Measurements from ENCODE around the gene MAGOHB. TPM values are rescaled to one million over a fixed set of nuclear protein-coding genes. Genes with fewer than 3 reads are reported as not detected.

Gene MAGOHB
- 21.7 and 27.8 TPM in 2 replicates for total RNA-seq

DNA sequence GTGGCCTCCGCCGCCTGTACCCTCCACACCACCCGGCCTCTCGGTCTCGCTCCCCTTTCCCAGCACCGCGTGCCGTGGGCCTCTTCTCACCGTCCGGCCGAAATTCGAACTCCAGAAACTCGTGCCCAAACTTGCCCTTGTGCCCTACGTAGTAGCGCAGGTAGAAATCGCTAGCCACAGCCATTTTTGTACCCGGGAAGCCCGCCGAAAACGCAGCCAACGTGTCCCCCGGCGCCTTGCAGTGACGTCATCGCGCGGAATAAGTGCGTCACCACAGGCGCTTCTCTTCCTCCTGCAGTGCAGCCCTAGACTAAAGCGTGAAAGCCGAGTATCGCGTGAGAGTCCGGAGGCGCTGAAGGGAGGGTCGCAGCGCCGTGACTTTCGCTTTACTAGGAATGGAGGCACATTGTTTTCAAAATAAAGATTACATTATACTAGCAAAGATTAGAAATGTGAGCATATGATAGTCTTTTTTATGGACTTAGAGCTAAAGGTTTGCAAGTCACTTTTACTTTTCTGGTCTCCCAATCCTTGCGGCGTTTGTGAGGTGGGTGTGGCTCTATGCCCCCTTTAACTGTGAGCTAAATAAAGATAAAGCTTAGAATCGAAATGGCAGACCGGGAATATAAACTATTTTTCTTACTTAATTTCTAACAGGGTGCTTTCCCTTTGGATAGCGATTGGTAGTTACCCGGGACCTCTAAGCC lies at the start of gene MAGOHB:
Gene MAGOHB (minus strand): TSS at position 261 of the 707 bp plus-strand sequence. CDS start 77 bp downstream, at position 184.

Other genes starting within 250 kb of the MAGOHB start
- gene KLRK1, start 223.6 kb downstream of the MAGOHB start, total RNA-seq, result not detected in 2 replicates
- not detected in 2 replicates for gene KLRC4, start 203.9 kb downstream of the MAGOHB start, total RNA-seq
- gene KLRC3, start 193.0 kb downstream of the MAGOHB start, total RNA-seq, result not detected in 2 replicates
- not detected in 2 replicates for gene KLRC2, start 177.6 kb downstream of the MAGOHB start, total RNA-seq
- not detected in 2 replicates for gene KLRC1, start 160.2 kb downstream of the MAGOHB start, total RNA-seq
- gene EIF2S3B, start 107.7 kb downstream of the MAGOHB start, total RNA-seq, result 0.93 and 1.3 TPM in 2 replicates
- gene STYK1, start 60.4 kb upstream of the MAGOHB start, total RNA-seq, result 0.40 and 0.56 TPM in 2 replicates
- gene YBX3, start 109.7 kb upstream of the MAGOHB start, total RNA-seq, result 77.0 and 94.3 TPM in 2 replicates
- gene TAS2R7, start 189.0 kb upstream of the MAGOHB start, total RNA-seq, result not detected in 2 replicates
- gene TAS2R8, start 193.7 kb upstream of the MAGOHB start, total RNA-seq, result not detected in 2 replicates
- 0.19 TPM in 1 of 2 replicates, not detected in the other for gene TAS2R9, start 196.6 kb upstream of the MAGOHB start, total RNA-seq
- gene TAS2R10, start 212.7 kb upstream of the MAGOHB start, total RNA-seq, result 0.87 and 0.92 TPM in 2 replicates
- 0.53 and 2.2 TPM in 2 replicates for gene PRR4, start 235.9 kb upstream of the MAGOHB start, total RNA-seq

Data from aortic smooth muscle cell (primary cell).